NCI-H446 (cell line): ENCODE results near the gene DDA1.
"Not testable (repeated sequence)": the region's sequence is repeated elsewhere in the genome, so short reads cannot be mapped to it uniquely, and the experiment has no call there.

Experiments
- DNase-seq, 2 experiments: peaks; one replicate each; lab custom pipeline; 2025; lab: John Stamatoyannopoulos, UW

The DDA1 gene

DNA sequence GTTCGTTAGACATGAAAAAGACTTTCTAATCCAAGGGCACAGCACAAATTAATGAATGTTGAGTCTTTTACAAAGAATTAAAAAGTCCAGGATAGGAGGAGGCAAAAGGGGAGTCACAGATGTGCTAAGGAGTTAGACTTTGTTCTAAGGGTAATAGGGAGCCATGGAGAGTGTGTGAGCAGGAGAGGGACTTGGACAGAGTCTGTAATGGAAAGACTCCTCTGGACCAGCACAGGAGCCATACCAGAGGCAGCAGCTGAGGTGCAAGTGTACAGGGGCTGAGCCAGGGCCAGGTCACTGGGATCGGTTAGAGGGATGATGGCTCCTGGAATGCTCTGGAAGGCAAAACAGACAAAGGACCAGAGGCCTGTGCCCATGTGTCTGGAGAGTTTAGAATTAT lies 38.5 kb downstream of the DDA1 start:
- DNase-seq = no peak

DNA sequence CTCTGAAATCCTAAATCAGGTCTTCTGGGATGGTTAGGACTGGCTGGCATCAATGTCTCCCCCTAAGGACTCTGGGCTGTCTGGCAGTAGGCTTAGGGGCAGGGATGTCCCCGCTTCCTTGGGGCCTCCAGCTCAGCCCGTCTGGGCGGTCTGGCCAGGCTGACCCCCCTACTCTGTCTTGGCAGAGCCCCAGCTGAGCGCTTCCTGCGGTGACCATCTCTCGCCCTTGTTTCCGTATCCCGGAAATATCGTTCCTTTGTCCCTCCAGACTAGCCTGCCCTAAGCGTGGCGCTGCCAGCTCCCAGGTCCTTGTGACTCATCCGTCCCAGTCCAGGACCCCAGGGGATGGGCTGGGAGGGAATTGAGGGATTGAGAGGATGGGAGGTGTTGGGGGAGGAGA lies 39.3 kb downstream of the DDA1 start:
- DNase-seq = peak in 1 of 2 experiments; percentile 53

DNA sequence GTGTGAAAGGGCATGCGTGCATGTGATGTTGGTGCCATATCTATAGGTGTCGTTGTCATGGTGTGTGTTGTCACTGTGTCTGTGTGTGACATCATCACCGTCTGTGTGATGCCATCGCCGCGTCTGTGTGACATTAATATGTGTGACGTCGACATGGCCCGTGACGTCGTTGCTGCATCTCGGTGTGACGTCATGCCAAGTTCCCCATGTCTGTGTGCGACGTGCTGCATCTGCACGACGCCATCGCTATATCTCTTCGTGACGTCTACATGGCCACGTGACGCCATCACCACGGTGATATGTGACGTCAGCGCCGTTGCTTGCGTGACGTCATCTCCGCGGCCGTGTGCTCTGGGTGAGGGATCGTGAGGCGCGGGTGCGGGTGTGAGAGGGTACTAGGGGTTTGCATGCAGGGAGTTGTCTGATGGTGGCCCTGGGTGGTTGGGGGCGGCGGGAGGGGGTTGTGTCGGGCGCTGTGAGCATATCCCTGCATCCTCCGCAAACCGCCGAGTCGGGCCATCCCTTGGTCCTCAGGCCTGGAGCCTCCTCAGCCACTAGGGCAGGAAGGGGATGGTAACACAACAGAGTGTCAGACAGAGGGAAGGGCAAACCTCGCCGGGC lies 42.6 kb downstream of the DDA1 start:
- DNase-seq = no peak

DNA sequence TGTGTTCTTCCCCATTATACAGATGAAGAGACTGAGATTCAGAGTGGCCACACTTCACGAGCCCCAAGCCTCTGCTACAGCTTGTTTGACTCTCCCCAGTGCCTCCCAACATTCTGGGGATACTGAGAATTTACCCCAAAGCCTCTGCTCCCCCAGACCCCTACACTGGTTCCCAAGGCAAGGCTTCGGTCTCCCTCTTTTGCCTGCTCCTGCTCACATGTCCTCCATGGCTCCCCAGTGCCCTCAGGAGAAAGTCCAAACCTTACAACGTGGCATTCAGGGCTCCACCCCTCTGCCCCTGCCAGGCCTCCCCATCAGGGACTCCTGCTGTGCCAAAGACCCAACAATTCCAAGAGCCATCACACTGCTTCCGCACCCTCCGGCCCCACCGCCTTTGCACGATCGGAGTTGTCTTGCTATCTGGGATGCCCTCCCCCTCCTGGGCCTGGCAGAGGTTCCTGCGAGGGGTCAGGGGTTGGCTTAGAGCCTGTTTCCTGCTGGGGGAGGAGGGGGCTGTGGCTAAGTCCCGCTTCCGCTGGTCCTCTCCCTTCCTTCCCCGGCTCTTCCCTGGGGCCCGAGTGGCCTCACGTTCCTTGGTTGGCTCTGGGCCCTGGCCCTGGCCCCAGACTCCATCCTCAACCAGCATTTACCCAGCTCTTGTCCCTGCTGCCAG lies 43.4 kb downstream of the DDA1 start:
- DNase-seq = peak in 1 of 2 experiments; percentile 21

DNA sequence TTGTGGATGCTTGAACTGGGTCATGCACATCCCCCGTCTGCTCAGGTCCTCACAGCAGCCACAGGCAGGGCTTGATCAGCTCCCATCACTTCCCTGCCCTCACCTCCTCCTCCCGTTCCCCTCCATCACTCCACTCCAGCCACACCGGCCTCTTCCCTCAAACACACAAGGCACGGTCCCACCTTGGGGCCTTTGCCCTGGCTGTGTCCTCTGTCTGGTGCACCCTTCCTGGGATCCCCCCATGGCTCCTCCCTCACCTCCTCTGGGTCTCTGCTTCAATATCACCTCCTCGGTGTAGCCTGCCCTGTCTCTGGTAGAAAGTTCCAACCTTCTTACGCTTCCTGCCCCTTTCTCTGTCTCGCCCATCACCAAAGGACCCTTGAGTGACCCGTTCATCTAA lies 44.0 kb downstream of the DDA1 start:
- DNase-seq = no peak

DNA sequence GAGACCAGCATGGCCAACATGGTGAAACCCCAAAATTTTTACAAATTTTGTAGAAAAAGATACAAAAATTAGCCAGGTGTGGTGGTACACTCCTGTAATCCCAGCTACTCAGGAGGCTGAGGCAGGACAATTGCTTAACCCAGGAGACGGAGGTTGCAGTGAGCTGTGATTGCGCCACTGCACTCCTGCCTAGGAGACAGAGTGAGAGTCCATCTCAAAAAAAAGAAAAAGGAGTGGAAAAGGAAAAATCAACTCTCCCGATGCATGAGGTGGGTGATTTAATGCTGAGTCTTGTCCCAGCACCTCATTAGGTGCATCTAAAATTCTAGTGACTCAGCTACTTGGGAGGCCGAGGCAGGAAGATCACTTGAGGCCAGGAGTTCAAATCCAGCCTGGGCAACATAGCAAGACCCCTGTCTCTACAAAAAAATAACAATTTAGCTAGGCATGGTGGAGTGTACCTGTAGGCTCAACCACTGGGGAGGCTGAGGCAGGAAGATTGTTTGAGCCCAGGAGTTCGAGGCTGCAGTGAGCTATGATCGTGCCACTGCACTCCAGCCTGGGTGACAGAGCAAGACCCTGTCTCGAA lies 47.8 kb downstream of the DDA1 start:
- no peak for DNase-seq

DNA sequence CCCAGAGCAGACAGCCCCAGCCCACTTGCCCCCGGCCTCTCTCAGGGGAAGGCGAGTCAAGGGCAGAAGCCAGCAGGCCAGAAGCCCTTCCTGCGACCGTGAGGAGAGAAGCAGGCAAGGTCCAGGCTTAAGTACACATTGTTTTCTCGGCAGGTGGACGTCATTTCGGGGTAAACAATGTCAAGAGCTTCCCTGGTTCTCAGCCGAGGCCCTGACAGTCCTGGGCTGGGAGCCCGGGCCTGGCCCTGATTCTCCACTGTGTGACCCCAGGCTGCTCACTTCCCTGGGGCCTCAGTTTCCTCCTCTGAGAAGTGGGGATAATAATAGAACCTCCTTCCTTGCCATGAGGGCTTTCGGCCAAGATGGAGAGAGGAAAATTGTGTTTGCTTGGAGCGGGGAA lies 48.4 kb downstream of the DDA1 start:
- no peak for DNase-seq

DNA sequence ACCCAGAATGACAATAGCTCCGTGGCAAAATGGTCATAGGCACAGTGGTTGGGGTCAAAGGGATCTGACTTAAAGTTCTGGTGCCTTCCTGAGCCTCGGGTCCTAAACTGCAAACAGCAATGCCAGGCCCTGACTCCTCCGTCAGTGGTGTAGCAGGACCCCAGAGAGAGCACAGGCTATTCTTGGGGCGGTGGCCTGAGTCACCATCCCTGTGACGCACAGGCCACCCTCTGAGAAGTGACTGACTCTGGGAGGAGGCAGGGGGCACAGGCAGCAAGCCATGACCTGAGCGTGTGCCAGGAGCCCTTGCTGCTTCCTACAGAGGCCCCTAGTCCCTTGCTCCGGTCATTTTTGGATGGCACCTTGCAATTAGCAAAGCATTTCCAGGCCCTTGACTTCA lies 49.0 kb downstream of the DDA1 start:
- DNase-seq = no peak

DNA sequence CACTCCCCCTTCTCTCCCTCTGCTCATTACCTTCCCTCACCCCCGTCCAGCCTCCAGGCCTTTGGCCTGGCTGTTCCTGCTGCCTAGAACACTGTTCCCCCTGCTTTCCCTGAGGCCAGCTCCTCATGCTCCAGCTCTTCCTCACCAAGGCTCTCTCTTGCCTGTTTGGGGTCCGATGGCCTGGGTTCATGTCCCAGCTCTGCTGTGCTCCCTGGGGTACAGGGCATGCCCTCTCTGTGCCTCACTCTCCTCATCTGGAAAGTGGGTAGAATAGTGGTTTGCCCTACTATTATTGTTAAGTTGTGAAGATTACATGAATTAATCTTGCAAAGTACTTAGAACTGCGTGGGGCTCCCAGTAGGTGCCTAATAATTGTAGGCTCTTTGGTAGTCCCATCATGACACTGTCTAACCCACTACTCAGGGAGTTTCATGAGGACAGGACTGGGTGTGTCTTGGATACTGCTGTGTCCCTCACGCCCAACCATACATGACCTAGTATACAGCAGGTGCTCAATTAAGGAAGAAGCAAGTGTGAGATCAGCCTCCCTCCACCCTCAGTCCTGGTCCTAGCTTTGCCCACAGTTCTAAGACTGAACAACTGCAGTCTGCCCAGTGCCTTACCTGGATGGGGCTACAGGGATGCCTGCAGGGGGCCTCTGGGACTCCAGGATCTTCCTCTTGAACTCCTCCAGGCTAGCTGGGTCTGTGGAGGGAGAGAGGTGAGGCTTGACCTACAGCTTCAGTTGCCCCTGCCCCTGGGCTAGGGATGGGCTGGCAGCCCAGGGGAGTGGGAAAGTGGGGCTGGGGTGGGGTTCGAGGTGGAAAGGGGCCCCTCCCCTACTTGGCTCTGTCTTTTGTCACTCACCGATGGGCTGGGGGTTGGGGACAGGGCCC lies 50.8 kb downstream of the DDA1 start:
- no peak for DNase-seq

DNA sequence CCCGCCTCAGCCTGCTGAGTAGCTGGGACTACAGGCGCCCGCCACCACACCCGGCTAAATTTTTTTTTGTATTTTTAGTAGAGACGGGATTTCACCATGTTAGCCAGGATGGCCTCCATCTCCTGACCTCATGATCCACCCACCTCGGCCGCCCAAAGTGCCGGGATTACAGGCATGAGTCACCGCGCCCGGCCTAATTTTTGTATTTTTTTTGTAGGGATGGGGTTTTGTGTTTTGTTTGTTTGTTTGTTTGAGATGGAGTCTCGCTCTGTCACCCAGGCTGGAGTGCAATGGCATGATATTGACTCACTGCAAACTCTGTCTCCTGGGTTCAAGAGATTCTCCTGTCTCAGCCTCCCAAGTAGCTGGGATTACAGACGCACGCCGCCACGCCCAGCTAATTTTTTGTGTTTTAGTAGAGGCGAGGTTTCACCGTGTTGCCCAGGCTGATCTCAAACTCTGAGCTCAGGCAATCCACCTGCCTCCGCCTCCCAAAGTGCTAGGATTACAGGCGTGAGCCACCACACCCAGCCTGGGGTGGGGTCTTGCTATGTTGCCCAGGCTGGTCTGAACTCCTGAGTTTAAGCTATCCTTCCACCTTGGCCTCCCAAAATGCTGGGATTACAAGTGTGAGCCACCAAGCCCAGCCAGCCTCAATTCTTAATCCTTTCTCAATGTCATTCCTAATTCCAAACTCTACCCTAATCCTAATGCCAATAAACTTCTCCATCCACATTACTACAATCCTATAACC lies 54.7 kb downstream of the DDA1 start:
- not testable (repeated sequence) for DNase-seq

DNA sequence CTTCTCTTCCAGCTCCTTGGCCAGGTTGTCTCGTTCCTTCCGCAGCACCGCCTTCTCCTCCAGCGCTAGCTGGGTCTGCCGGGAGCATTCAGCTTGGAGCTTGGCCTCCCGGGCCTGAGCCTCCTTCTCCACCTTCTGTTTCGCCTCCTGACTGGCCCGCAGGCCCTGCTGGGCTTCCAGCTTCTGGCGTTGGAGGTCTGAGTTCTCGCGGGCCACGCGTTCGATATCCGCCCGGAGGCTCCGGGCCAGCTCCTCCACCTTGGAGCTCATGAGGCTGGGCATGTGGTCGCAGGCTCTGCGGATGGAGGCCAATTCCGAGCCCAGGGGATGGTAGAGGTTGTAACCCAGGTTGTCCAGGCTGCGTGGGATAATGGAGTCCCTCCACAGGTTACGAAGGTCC lies 56.0 kb downstream of the DDA1 start:
- no peak for DNase-seq

DNA sequence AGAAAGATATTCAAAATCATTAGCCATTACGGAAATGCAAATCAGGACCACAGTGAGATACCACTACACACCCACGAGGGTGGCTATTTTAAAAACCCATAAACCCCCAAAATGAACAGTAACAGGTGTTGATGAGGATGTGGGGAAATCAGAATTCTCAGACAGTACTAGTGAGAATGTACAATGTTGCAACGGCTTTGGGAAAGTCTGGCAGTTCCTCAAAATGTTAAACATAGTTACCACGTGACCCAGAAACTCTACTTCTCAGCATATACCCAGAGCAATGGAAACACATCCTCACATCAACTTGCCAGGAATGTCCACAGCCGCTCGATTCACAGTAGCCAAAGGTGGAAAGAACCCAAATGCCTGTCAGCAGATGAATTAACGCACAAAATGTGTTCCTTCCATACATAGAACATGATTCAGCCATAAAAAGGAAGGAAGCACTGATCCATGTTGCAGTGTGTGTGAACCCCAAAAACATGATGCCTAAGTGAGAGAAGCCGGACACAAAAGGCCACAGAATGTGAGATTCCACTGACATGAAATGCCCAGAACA lies 60.7 kb downstream of the DDA1 start:
- DNase-seq = no peak
